GM10266 (cell line): ENCODE measurements around the gene BRCC3.

Source experiments
- DNase-seq: peaks from one replicate; pipeline ENCODE4 v3.0.0; 2012; ENCODE audit errors: extremely low spot score
- TF ChIP-seq, protein P1 (sequence below): IDR thresholded peaks from 2 replicates; pipeline ENCODE4 v1.5.1; 2012; ENCODE audit warnings: mild to moderate bottlenecking, low read depth; ENCODE audit not compliant: control insufficient read depth, insufficient read depth; ENCODE audit errors: missing control alignments

BRCC3 gene

DNA sequence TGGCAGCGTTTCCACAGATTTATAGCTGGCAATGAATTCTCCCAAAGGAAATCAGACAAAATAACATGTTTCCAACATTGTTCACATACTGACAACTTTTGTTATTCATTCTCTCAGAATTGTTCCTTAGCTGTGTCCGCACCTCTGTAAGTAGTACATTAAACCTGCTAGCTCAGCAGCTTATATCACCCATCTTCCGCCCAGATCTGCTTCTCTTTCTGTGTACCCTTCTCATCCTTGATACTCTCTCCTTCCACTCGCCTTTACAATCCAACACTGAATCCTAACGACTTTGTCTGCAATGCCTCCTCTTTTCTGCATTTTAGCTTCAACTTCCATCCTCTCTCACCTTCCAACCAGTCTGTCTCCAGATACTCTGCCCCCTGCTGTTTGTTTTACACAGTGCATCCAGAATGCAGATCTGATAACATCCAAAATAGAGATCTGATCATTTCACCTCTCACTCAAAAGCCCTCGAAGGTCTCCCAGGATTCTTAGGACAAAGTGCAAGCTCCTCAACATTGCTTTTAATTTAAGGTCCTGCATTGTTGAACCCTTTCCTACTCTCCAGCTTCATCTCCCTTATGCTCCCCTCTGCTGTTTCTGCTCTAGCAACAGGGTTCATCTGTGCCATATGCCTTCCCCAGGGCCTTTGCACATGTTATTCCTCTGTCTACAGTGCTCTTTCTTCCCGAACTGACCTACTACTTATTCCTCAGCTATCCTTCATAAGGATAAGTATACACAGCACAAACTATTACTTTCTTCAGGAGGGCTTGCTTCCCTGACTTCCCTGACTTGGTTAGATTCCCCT lies 77.6 kb downstream of the BRCC3 start:
- DNase-seq: no peak
- TF ChIP-seq, protein P1, sequence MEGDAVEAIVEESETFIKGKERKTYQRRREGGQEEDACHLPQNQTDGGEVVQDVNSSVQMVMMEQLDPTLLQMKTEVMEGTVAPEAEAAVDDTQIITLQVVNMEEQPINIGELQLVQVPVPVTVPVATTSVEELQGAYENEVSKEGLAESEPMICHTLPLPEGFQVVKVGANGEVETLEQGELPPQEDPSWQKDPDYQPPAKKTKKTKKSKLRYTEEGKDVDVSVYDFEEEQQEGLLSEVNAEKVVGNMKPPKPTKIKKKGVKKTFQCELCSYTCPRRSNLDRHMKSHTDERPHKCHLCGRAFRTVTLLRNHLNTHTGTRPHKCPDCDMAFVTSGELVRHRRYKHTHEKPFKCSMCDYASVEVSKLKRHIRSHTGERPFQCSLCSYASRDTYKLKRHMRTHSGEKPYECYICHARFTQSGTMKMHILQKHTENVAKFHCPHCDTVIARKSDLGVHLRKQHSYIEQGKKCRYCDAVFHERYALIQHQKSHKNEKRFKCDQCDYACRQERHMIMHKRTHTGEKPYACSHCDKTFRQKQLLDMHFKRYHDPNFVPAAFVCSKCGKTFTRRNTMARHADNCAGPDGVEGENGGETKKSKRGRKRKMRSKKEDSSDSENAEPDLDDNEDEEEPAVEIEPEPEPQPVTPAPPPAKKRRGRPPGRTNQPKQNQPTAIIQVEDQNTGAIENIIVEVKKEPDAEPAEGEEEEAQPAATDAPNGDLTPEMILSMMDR: peak; percentile 45

DNA sequence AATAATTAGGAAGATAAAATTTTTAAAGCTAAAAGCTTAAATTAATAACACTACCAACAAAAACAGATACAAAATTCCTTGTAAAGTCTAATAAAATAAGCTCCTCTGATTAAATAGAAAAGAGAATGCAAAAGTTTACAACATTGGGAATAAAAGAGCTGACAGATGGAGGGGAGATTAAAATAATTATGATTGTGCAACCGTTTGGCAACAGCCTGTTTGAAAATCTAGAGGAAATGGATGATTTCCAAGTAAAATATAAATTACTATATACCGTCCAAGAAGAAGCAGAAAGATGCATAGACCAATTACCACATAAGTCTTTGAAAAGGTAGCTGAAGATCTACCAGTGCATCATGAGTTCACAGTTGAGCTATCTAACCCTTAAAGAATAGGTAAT lies 98.6 kb downstream of the BRCC3 start:
- TF ChIP-seq, protein P1: no peak
- DNase-seq: no peak
